ENCODE measurements around the gene GATB.

DNA sequence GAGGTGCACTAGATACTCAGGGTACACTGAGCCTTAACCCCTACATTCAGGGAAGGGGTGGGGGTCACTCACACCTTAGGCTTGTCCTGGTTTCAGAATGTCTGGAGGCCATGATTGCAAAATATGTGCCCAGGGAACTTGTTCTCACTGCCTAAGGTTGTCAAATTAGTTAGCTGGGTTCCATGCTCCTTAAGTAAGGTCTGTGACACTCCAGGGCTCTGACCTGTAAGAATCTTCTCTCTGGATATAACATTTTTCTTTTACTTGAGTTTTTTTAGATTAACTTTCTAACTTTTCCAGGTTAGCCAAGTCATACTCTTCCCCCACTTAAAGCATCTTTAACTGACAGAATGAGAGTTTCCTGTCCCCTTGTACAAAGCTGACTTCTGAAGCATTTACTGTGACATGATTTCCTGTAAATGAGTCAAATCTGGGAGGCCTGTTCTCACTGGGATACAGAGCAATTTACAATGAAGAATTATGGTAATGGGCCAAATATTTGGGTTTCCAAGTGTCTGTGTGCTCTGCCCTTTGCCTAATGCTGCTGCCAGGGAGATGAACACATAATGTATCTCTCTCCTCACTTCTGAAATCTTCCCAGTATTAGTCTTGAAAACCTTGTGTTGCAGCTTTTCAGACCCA, 101.7 kb downstream of the GATB start:
- TF ChIP-seq, protein P1, sequence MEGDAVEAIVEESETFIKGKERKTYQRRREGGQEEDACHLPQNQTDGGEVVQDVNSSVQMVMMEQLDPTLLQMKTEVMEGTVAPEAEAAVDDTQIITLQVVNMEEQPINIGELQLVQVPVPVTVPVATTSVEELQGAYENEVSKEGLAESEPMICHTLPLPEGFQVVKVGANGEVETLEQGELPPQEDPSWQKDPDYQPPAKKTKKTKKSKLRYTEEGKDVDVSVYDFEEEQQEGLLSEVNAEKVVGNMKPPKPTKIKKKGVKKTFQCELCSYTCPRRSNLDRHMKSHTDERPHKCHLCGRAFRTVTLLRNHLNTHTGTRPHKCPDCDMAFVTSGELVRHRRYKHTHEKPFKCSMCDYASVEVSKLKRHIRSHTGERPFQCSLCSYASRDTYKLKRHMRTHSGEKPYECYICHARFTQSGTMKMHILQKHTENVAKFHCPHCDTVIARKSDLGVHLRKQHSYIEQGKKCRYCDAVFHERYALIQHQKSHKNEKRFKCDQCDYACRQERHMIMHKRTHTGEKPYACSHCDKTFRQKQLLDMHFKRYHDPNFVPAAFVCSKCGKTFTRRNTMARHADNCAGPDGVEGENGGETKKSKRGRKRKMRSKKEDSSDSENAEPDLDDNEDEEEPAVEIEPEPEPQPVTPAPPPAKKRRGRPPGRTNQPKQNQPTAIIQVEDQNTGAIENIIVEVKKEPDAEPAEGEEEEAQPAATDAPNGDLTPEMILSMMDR (conservative IDR thresholded peaks at IDR 0.05; ENCODE audit: low read depth, low read length) = no peak
- no peak for TF ChIP-seq EZH2 (IDR thresholded peaks at IDR 0.05; ENCODE audit: low read length, unreplicated experiment)
